ENCODE data around the gene SLC25A21.

GRCh38 chr14:36879558-36879957 is 292.8 kb downstream of the SLC25A21 start:
- TF ChIP-seq SNAI1 (CRISPR knock-in tag; IDR thresholded peaks at IDR 0.05; ENCODE audit: borderline replicate concordance) (no peak), ZNF253 (CRISPR knock-in tag; IDR thresholded peaks at IDR 0.05; ENCODE audit: borderline replicate concordance) (no peak), ZBTB33 (CRISPR knock-in tag; IDR thresholded peaks at IDR 0.05) (no peak), RERE (CRISPR knock-in tag; IDR thresholded peaks at IDR 0.05; ENCODE audit: low read depth) (no peak), TFE3 (CRISPR knock-in tag; IDR thresholded peaks at IDR 0.05) (no peak), TAF1 (CRISPR knock-in tag; IDR thresholded peaks at IDR 0.05) (no peak), CTCF (CRISPR knock-in tag; IDR thresholded peaks at IDR 0.05) (no peak), SP1 (IDR thresholded peaks at IDR 0.05) (no peak), SP1 (CRISPR knock-in tag; IDR thresholded peaks at IDR 0.05) (no peak), SP5 (CRISPR knock-in tag; IDR thresholded peaks at IDR 0.05; ENCODE audit: borderline replicate concordance, low read depth) (no peak), HNRNPUL1 (IDR thresholded peaks at IDR 0.05; ENCODE audit: low read depth, low read length) (no peak), HDAC6 (IDR thresholded peaks at IDR 0.05; ENCODE audit: low read depth, low read length) (no peak), KLF11 (CRISPR knock-in tag; IDR thresholded peaks at IDR 0.05) (no peak), E2F5 (CRISPR knock-in tag; conservative IDR thresholded peaks at IDR 0.05) (no peak)
